ENCODE results near the gene PIP. TPM values are rescaled to one million over a fixed set of nuclear protein-coding genes. Genes with fewer than 3 reads are reported as not detected.
"Not testable (repeated sequence)": the region's sequence is repeated elsewhere in the genome, so short reads cannot be mapped to it uniquely, and the experiment has no call there.

PIP gene
- total RNA-seq, 2 donors from 2014 or later, result not detected

- H3K9me3 ChIP-seq (ENCODE audit: control insufficient read depth, low read length), result no peaks in the 10 kb centered on the region
- TF ChIP-seq CTCF (conservative IDR thresholded peaks at IDR 0.05), result no peak
Measured at GRCh38 chr7:143148651-143149050, 16.8 kb downstream of the PIP start.

GRCh38 chr7:143150696-143151095 is 18.8 kb downstream of the PIP start:
- H3K27me3 Mint-ChIP-seq (ENCODE audit: insufficient read depth), result peaks cover 19% of the 10 kb centered on the region
- H3K9me3 ChIP-seq (ENCODE audit: control insufficient read depth, low read length); H3K27ac ChIP-seq (ENCODE audit: low read depth, low read length); H3K36me3 Mint-ChIP-seq (ENCODE audit: low read depth); H3K9ac ChIP-seq (ENCODE audit: extremely low read depth, low read length, poor library complexity, severe bottlenecking); H3K4me1 ChIP-seq (ENCODE audit: control insufficient read depth, insufficient read depth, low read length); H3K4me3 Mint-ChIP-seq; H3K27ac Mint-ChIP-seq; H3K4me1 Mint-ChIP-seq; H3K4me3 ChIP-seq (ENCODE audit: low read length); H3K36me3 ChIP-seq (ENCODE audit: control insufficient read depth, insufficient read depth, low read length); DNase-seq: not testable (repeated sequence)
- H3K9me3 Mint-ChIP-seq, result peaks cover 17% of the 10 kb centered on the region
- 77 to 93% methylated on average over 2 to 6 of the region's 6 CpGs for WGBS, 2 experiments (ENCODE audit: insufficient coverage in 1 of 2, insufficient read length in 1 of 2)
- peaks cover 14% of the 10 kb centered on the region for H3K27me3 ChIP-seq (ENCODE audit: control insufficient read depth, insufficient read depth, low read length, poor library complexity, severe bottlenecking)

More at GRCh38 chr7:143148651-143149050, 16.8 kb downstream of the PIP start:
- no peaks in the 10 kb centered on the region for H3K36me3 Mint-ChIP-seq (ENCODE audit: low read depth)
- peaks cover 22% of the 10 kb centered on the region for H3K27me3 Mint-ChIP-seq (ENCODE audit: insufficient read depth)
- H3K4me1 ChIP-seq (ENCODE audit: control insufficient read depth, insufficient read depth, low read length), result no peaks in the 10 kb centered on the region
- no peak for DNase-seq
- H3K27ac ChIP-seq (ENCODE audit: low read depth, low read length), result no peak overlapping the region
- no peak overlapping the region for H3K27ac Mint-ChIP-seq
- H3K9me3 Mint-ChIP-seq, result peaks cover 17% of the 10 kb centered on the region
- no peak overlapping the region for H3K9ac ChIP-seq (ENCODE audit: extremely low read depth, low read length, poor library complexity, severe bottlenecking)
- H3K36me3 ChIP-seq (ENCODE audit: control insufficient read depth, insufficient read depth, low read length), result no peaks in the 10 kb centered on the region
- peaks cover 14% of the 10 kb centered on the region for H3K27me3 ChIP-seq (ENCODE audit: control insufficient read depth, insufficient read depth, low read length, poor library complexity, severe bottlenecking)
- no peak overlapping the region for H3K4me3 ChIP-seq (ENCODE audit: low read length)
- H3K4me3 Mint-ChIP-seq, result no peak overlapping the region
- no peaks in the 10 kb centered on the region for H3K4me1 Mint-ChIP-seq

- not testable (repeated sequence) for H3K4me1 ChIP-seq (ENCODE audit: control insufficient read depth, insufficient read depth, low read length); H3K27me3 Mint-ChIP-seq (ENCODE audit: insufficient read depth); H3K27ac Mint-ChIP-seq; H3K4me3 Mint-ChIP-seq; H3K4me3 ChIP-seq (ENCODE audit: low read length); H3K9me3 Mint-ChIP-seq; H3K9ac ChIP-seq (ENCODE audit: extremely low read depth, low read length, poor library complexity, severe bottlenecking); H3K27me3 ChIP-seq (ENCODE audit: control insufficient read depth, insufficient read depth, low read length, poor library complexity, severe bottlenecking); H3K36me3 Mint-ChIP-seq (ENCODE audit: low read depth); H3K27ac ChIP-seq (ENCODE audit: low read depth, low read length); H3K9me3 ChIP-seq (ENCODE audit: control insufficient read depth, low read length); H3K36me3 ChIP-seq (ENCODE audit: control insufficient read depth, insufficient read depth, low read length); DNase-seq; H3K4me1 Mint-ChIP-seq
- WGBS, 2 experiments (ENCODE audit: insufficient coverage in 1 of 2, insufficient read length in 1 of 2), result 87% methylated on average over 3 of the region's 3 CpGs; no CpG with 5 or more reads in 1 of the 2 experiments
Measured at GRCh38 chr7:143158617-143159016, 26.7 kb downstream of the PIP start.

- Histone ChIP-seq H3K4me1 (ENCODE audit: control insufficient read depth, insufficient read depth, low read length) (no peaks in the 10 kb centered on the region), H3K9me3 (ENCODE audit: control insufficient read depth, low read length) (peaks cover 5% of the 10 kb centered on the region)
- no peak for DNase-seq
Measured at GRCh38 chr7:143171697-143172096, 39.8 kb downstream of the PIP start.

More at GRCh38 chr7:143171697-143172096, 39.8 kb downstream of the PIP start:
- no peak overlapping the region for H3K4me3 Mint-ChIP-seq
- no peak overlapping the region for H3K27ac Mint-ChIP-seq
- H3K4me1 Mint-ChIP-seq, result no peaks in the 10 kb centered on the region
- Histone ChIP-seq H3K27ac (ENCODE audit: low read depth, low read length) (no peak overlapping the region), H3K36me3 (ENCODE audit: control insufficient read depth, insufficient read depth, low read length) (no peaks in the 10 kb centered on the region), H3K4me3 (ENCODE audit: low read length) (no peak overlapping the region), H3K9ac (ENCODE audit: extremely low read depth, low read length, poor library complexity, severe bottlenecking) (no peak overlapping the region), H3K27me3 (ENCODE audit: control insufficient read depth, insufficient read depth, low read length, poor library complexity, severe bottlenecking) (no peaks in the 10 kb centered on the region)
- H3K36me3 Mint-ChIP-seq (ENCODE audit: low read depth), result no peaks in the 10 kb centered on the region
- H3K9me3 Mint-ChIP-seq, result peaks cover 12% of the 10 kb centered on the region
- H3K27me3 Mint-ChIP-seq (ENCODE audit: insufficient read depth), result peaks cover 1% of the 10 kb centered on the region
- TF ChIP-seq CTCF (conservative IDR thresholded peaks at IDR 0.05), result no peak
